Fibroblast of villous mesenchyme (primary cell): ENCODE results near the gene PIM1. TPM values are rescaled to one million over a fixed set of nuclear protein-coding genes. Genes with fewer than 3 reads are reported as not detected.

Experiments
- DNase-seq: peaks from one replicate; pipeline ENCODE4 v3.0.0-alpha.2; 2010; ENCODE audit warnings: low read depth
- H3K4me3 ChIP-seq: 2 replicates; pipeline ENCODE4 v1.5.1; 2011; ENCODE audit warnings: low read depth, mild to moderate bottlenecking, low read length
- CTCF ChIP-seq: IDR thresholded peaks from 2 replicates; pipeline ENCODE4 v1.5.1; 2012; ENCODE audit warnings: low read depth, mild to moderate bottlenecking, low read length; ENCODE audit not compliant: insufficient read depth
- total RNA-seq: library from RNA; depleted of rRNA; stranded (reverse); fragments of >200 nt; gene quantifications from 2 replicates; pipeline ENCODE4 v1.2.3, GENCODE V29; 2012

PIM1 gene
- total RNA-seq, 1 donor: 22.9 TPM

DNA sequence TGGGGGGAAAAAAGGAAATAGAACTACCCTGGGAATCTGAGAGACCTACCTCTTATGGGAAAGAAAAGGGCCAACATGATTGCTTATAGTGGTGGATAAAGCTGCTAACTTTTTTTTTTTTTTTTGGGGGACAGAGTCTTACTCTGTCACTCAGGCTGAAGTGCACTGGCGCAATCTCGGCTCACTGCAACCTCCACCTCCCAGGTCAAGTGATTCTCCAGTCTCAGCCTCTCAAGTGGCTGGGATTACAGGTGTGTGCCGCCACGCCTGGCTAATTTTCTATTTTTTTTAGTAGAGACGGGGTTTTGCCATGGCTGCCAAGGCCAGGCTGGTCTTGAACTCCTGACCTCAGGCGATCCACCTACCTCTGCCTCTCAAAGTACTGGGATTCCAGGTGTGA lies 48.1 kb downstream of the PIM1 start:
- DNase-seq: no peak
- H3K4me3 ChIP-seq: no peak overlapping the region
- no peak for TF ChIP-seq CTCF

GRCh38 chr6:37218511-37218910 lies 48.6 kb downstream of the PIM1 start:
- TF ChIP-seq CTCF: no peak
- H3K4me3 ChIP-seq: no peak overlapping the region
- DNase-seq: no peak

DNA sequence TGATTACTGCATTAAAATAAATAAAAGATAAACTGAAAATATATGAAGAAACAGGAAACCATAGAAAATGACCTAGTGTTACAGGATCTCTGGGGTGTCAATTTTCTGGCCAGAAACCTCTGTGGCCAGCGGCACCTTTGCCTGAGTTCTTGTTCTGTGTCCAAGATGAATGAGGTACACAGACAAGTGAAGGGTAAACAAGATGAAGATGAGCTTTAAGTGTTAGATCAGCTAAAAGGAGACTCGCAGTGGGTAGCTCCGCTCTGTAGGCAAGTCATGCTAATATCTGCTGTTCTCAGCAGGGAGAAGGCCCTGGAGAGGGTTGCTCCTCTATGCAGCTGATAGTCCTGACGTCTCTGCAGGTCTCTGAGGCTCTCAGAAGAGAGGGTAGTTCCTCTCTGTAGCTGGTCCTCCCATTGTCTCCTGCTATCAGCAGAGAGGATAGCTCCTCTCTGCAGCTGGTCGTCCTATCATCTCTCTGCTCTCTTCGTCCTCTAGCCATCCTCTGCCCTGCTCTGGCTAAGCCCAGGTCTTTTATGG lies 51.7 kb downstream of the PIM1 start:
- H3K4me3 ChIP-seq: peak overlapping the region; percentile 73
- no peak for DNase-seq

GRCh38 chr6:37222125-37222967 lies 52.4 kb downstream of the PIM1 start:
- DNase-seq: peak; percentile 89
- TF ChIP-seq CTCF: peak; percentile 4
- peak overlapping the region; percentile 73 for H3K4me3 ChIP-seq

More for the DNA sequence above, 51.7 kb downstream of the PIM1 start:
- TF ChIP-seq CTCF: no peak

DNA sequence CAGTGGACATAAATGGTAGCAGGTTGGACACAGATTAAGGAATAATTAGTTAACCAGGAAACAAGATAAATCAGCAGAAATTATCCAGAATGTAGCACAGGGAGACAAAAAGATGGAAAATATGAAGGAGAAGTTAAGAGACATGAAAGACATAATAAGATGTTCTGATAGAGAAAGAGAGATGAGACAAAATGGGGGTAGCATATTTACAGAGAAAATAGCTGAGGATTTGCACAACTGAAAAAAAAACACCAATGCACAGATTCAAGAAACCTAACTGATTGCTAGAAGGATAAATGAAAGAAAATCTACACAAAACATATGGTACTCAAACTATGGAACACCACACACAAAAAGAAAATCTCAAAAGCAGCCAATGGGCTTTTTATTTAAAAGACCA lies 53.0 kb downstream of the PIM1 start:
- H3K4me3 ChIP-seq: peak overlapping the region; percentile 73
- TF ChIP-seq CTCF: no peak
- no peak for DNase-seq

Other genes with a start within 250 kb of the PIM1 start
- under 0.01 TPM in 2 replicates for gene PI16, start 215.4 kb upstream of the PIM1 start, total RNA-seq
- 224 and 228 TPM in 2 replicates for gene MTCH1, start 184.0 kb upstream of the PIM1 start, total RNA-seq
- gene FGD2, start 164.5 kb upstream of the PIM1 start, total RNA-seq: not detected in 2 replicates
- 7.1 and 10.8 TPM in 2 replicates for gene TBC1D22B, start 87.6 kb downstream of the PIM1 start, total RNA-seq
- 2.9 and 3.5 TPM in 2 replicates for gene TMEM217, start 88.0 kb downstream of the PIM1 start, total RNA-seq
- gene RNF8, start 183.8 kb downstream of the PIM1 start, total RNA-seq: 19.0 and 22.5 TPM in 2 replicates